ENCODE measurements around the gene B4GALT5.

GRCh38 chr20:49679634-49680033, 34.0 kb downstream of the B4GALT5 start:
- no peak for TF ChIP-seq TAF1 (IDR thresholded peaks at IDR 0.05; ENCODE audit: borderline replicate concordance, low read depth, low read length)
- TF ChIP-seq POLR2A (IDR thresholded peaks at IDR 0.05; ENCODE audit: low read depth, low read length) = no peak
